ENCODE measurements around the gene NKD1.

DNA sequence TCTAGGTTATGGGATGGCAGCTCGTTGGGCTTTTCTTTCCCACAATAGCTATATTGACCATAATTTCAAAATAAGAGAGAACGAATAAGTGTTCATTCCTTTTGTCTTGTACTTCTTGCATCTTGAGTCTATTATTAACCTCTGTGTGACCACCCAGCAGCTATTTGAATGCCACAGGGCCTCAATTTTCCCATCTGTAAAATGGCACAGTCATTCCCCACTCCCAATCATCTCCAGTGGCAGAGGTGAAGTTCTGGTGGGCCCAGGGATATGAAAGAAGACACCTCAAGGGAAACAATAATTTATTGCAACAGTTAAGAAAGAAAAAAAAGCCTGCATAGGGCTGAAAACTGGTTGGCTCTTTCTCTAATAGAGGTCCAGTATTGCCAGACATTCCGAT lies 28.6 kb upstream of the NKD1 start:
- TF ChIP-seq EZH2phosphoT487 (IDR thresholded peaks at IDR 0.05; ENCODE audit: insufficient read depth, low read depth) (no peak), EZH2 (IDR thresholded peaks at IDR 0.05; ENCODE audit: insufficient read depth, poor library complexity, severe bottlenecking) (no peak)

Data from GM23248 (cell line).